Measurements from ENCODE around the gene TXK.

GRCh38 chr4:48039561-48039960 lies 94.5 kb downstream of the TXK start:
- TF ChIP-seq ZNF780A (CRISPR knock-in tag; IDR thresholded peaks at IDR 0.05), result no peak
- no peak for TF ChIP-seq ZNF318 (CRISPR knock-in tag; IDR thresholded peaks at IDR 0.05)
- TF ChIP-seq KDM1A (CRISPR knock-in tag; IDR thresholded peaks at IDR 0.05), result no peak
- no peak for TF ChIP-seq RBFOX2 (IDR thresholded peaks at IDR 0.05; ENCODE audit: low read depth, low read length)
- TF ChIP-seq HOXA7 (CRISPR knock-in tag; IDR thresholded peaks at IDR 0.05), result no peak
- no peak for TF ChIP-seq ZNF598 (CRISPR knock-in tag; IDR thresholded peaks at IDR 0.05; ENCODE audit: borderline replicate concordance)
- TF ChIP-seq CTCF (CRISPR knock-in tag; IDR thresholded peaks at IDR 0.05), result no peak

All from HepG2 (cell line).